ENCODE results near the gene HBG1.

DNA sequence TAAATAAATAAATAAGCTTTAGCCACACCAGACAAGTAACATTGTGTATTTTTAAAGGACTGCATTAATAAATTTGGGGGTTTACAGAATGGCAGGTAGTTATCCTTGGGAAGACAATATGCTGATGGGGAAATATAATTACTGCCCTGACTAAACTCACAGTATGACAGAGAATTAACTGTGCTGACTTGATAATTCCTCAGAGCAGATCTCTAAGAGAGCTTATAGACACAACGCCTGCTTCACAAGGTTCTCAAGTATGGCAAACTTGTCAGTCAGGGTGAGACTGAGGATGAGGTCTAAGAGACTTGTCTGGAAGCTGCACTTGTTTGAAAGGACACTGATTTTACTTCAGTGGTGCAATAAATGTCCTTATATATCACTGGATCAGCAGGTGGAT, 48.8 kb upstream of the HBG1 start:
- no peak for TF ChIP-seq POLR2A (IDR thresholded peaks at IDR 0.05; ENCODE audit: low read length)
- no peak for TF ChIP-seq GATA1 (IDR thresholded peaks at IDR 0.05; ENCODE audit: low read depth, low read length)
